DOHH2 (cell line): Measurements from ENCODE around the gene CFAP157.

ENCODE experiments used
- H3F3A ChIP-seq: fragments of 200-600 bp; sonication (generic), shearing (Covaris generic); 2 replicates; pipeline ENCODE4 v1.6.0; 2016; ENCODE audit warnings: antibody characterized with exemption, mild to moderate bottlenecking; ENCODE audit not compliant: control insufficient read depth, insufficient read depth
- H3K27ac ChIP-seq: fragments of 200-600 bp; sonication (generic); 2 replicates; pipeline ENCODE4 v1.5.1; 2014; ENCODE audit warnings: low read depth, mild to moderate bottlenecking, low read length, moderate library complexity
- H3K27me3 ChIP-seq: fragments of 200-600 bp; sonication (generic); 2 replicates; pipeline ENCODE4 v1.6.1; 2014; ENCODE audit warnings: mild to moderate bottlenecking, low read length, mixed read lengths; ENCODE audit not compliant: control insufficient read depth
- H3K36me3 ChIP-seq: fragments of 200-600 bp; sonication (generic); 2 replicates; pipeline ENCODE4 v1.6.1; 2014; ENCODE audit warnings: mild to moderate bottlenecking, low read length, moderate library complexity, mixed read lengths; ENCODE audit not compliant: control insufficient read depth
- H3K4me1 ChIP-seq: fragments of 200-600 bp; sonication (generic); 2 replicates; pipeline ENCODE4 v1.6.1; 2014; ENCODE audit warnings: mild to moderate bottlenecking, low read length, mixed read lengths; ENCODE audit not compliant: control insufficient read depth
- H3K4me2 ChIP-seq: fragments of 200-600 bp; sonication (generic); 2 replicates; pipeline ENCODE4 v1.6.0; 2014; ENCODE audit warnings: mild to moderate bottlenecking, low read length, moderate library complexity
- H3K4me3 ChIP-seq: fragments of 200-600 bp; sonication (generic); 2 replicates; pipeline ENCODE4 v1.5.1; 2014; ENCODE audit warnings: mild to moderate bottlenecking, low read length, mixed read lengths
- H3K79me2 ChIP-seq: fragments of 200-600 bp; sonication (generic); 2 replicates; pipeline ENCODE4 v1.6.1; 2014; ENCODE audit warnings: mild to moderate bottlenecking, low read length, mixed read lengths; ENCODE audit not compliant: control insufficient read depth
- H3K9me2 ChIP-seq: fragments of 200-600 bp; sonication (generic); replicated peaks from 2 replicates; pipeline ENCODE4 v1.6.1; 2014; ENCODE audit warnings: mild to moderate bottlenecking, low read length, mixed read lengths; ENCODE audit not compliant: control insufficient read depth
- H3K9me3 ChIP-seq: fragments of 200-600 bp; sonication (generic); 2 replicates; pipeline ENCODE4 v1.6.1; 2014; ENCODE audit warnings: antibody characterized with exemption, low read length, mixed read lengths; ENCODE audit not compliant: control insufficient read depth, insufficient read depth
- H4K20me1 ChIP-seq: fragments of 200-600 bp; sonication (generic); 2 replicates; pipeline ENCODE4 v1.6.0; 2014; ENCODE audit warnings: low read depth, mild to moderate bottlenecking, antibody characterized with exemption, low read length, moderate library complexity; ENCODE audit not compliant: control insufficient read depth, insufficient read depth
- EZH2phosphoT487 ChIP-seq: fragments of 200-600 bp; sonication (generic); IDR thresholded peaks from 2 replicates; pipeline ENCODE4 v1.6.1; 2017; ENCODE audit warnings: borderline replicate concordance, mild to moderate bottlenecking, antibody characterized with exemption, low read length, moderate library complexity, mixed read lengths
- TF ChIP-seq, protein P1 (sequence below): fragments of 200-600 bp; sonication (generic); IDR thresholded peaks from one replicate; pipeline ENCODE4 v1.5.1; 2014; ENCODE audit warnings: antibody characterized with exemption, mild to moderate bottlenecking, low read depth, low read length; ENCODE audit not compliant: poor library complexity, severe bottlenecking

CFAP157 gene

DNA sequence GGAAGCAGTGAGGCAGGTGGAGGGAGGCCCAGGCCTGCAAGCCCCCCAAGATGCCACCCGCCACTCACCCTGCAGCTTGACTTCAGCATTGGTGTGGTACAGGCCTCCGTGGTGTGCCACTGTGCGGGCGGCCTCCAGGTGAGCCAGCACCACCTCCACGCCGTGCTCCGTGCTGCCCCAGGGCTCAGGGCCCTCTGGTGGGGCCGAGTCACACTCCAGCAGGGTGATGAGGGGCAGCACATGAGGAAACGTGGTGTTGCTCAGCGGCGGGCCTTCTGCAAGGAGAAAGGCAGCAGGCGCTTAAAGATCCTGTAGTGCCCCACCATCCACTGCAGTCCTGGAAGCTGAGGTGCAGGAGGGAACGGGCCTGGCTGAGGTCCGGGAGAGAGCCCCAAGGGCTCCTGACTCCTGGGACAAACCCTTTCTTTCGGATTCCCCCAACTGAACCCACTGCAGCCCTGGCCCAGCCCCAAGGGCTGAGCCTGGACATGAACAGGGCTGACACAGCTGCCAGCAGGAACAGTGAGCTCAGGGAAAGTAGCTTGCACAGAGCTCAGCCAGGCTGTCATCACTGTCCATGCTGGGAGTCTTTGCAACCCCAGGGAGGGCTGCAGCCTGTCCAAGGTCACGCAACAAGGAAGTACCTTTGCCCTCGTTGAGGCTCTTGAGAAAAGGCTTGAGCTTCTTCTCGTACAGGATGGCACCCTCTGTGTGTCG is 33.0 kb downstream of the CFAP157 start:
- Histone ChIP-seq H3F3A (no peaks in the 10 kb centered on the region; the same call in 1 of the 2 replicates), H4K20me1 (no peaks in the 10 kb centered on the region), H3K27me3 (no peaks in the 10 kb centered on the region), H3K4me2 (no peak overlapping the region), H3K4me1 (peaks cover 6% of the 10 kb centered on the region), H3K27ac (no peak overlapping the region), H3K9me3 (no peaks in the 10 kb centered on the region), H3K9me2 (no peaks in the 10 kb centered on the region), H3K4me3 (no peak overlapping the region), H3K36me3 (peaks cover 7% of the 10 kb centered on the region; the same call in 1 of the 2 replicates), H3K79me2 (no peaks in the 10 kb centered on the region)
- TF ChIP-seq EZH2phosphoT487: no peak
- TF ChIP-seq, protein P1, sequence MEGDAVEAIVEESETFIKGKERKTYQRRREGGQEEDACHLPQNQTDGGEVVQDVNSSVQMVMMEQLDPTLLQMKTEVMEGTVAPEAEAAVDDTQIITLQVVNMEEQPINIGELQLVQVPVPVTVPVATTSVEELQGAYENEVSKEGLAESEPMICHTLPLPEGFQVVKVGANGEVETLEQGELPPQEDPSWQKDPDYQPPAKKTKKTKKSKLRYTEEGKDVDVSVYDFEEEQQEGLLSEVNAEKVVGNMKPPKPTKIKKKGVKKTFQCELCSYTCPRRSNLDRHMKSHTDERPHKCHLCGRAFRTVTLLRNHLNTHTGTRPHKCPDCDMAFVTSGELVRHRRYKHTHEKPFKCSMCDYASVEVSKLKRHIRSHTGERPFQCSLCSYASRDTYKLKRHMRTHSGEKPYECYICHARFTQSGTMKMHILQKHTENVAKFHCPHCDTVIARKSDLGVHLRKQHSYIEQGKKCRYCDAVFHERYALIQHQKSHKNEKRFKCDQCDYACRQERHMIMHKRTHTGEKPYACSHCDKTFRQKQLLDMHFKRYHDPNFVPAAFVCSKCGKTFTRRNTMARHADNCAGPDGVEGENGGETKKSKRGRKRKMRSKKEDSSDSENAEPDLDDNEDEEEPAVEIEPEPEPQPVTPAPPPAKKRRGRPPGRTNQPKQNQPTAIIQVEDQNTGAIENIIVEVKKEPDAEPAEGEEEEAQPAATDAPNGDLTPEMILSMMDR: no peak

- Histone ChIP-seq H3F3A (no peaks in the 10 kb centered on the region; the same call in 1 of the 2 replicates), H3K4me1 (no peaks in the 10 kb centered on the region), H3K79me2 (no peaks in the 10 kb centered on the region), H3K27me3 (no peaks in the 10 kb centered on the region), H3K27ac (no peak overlapping the region), H3K4me2 (no peak overlapping the region), H3K9me3 (no peaks in the 10 kb centered on the region), H3K36me3 (peaks cover 14% of the 10 kb centered on the region), H4K20me1 (no peaks in the 10 kb centered on the region), H3K4me3 (no peak overlapping the region), H3K9me2 (no peaks in the 10 kb centered on the region)
- TF ChIP-seq EZH2phosphoT487: no peak
These were observed 35.1 kb downstream of the CFAP157 start for GRCh38 chr9:127741831-127742434.

DNA sequence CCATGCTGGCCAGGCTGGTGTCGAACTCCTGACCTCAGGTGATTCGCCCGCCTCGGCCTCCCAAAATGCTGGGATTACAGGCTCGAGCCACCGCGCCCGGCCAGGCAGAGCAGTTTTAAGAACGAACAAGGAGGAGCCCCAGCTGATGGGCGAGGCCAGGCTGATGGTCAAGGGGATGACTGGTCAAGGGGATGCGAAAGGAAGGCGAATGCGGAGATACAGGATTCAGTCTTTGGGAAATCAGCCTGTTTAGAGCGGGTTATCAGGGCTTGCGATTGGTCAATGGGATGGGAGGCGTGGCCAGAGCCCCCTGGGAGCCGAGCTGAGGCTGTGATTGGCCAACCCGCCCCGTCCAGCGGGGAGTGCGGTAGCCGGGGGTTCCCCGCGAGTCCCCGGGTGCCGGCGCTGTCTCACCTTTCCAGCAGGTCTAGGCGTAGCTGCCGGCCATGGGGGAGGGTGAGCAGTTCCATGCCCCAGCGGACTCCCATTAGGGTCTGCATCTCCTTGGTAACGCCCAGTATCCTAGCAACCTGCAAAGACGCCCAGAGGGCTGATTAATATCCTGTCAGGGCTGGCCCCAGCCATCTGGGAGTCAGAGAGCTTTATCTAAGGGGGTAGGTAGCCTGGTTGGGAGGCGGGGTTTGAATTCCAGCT is 35.8 kb downstream of the CFAP157 start:
- H3F3A ChIP-seq: no peaks in the 10 kb centered on the region; the same call in 1 of the 2 replicates
- H3K36me3 ChIP-seq: peaks cover 17% of the 10 kb centered on the region
- no peaks in the 10 kb centered on the region for H3K9me2 ChIP-seq
- no peaks in the 10 kb centered on the region for H4K20me1 ChIP-seq
- H3K4me1 ChIP-seq: no peaks in the 10 kb centered on the region
- no peak overlapping the region for H3K4me3 ChIP-seq
- H3K9me3 ChIP-seq: no peaks in the 10 kb centered on the region
- no peaks in the 10 kb centered on the region for H3K27me3 ChIP-seq
- TF ChIP-seq, protein P1: no peak
- no peak for TF ChIP-seq EZH2phosphoT487
- H3K4me2 ChIP-seq: no peak overlapping the region
- no peaks in the 10 kb centered on the region for H3K79me2 ChIP-seq
- H3K27ac ChIP-seq: no peak overlapping the region
